WTC11 (cell line): ENCODE data around the gene CDH20. TPM values are rescaled to one million over a fixed set of nuclear protein-coding genes. Genes with fewer than 3 reads are reported as not detected.
"Not testable (repeated sequence)": the region's sequence is repeated elsewhere in the genome, so short reads cannot be mapped to it uniquely, and the experiment has no call there.

Experiments used
- ATAC-seq: fragments of 200-7000 bp; cut with Tn5 transposase; 2 replicates; pipeline ENCODE4 v1.10.0; 2021; ENCODE audit warnings: mild to moderate bottlenecking, moderate library complexity
- CTCF ChIA-PET: fragments of 300-600 bp; sonication (Branson Sonifier 250); formaldehyde crosslinking; loops from one replicate; lab custom pipeline; 2021; ENCODE audit warnings: antibody characterized with exemption; lab: Charles Lee
- POLR2A ChIA-PET: fragments of 350-600 bp; sonication (Branson Sonifier 250); formaldehyde crosslinking; loops from one replicate; lab custom pipeline; 2021; ENCODE audit warnings: antibody characterized with exemption; lab: Charles Lee
- DNase-seq: peaks from one replicate; pipeline ENCODE4 v3.0.0; 2021; ENCODE audit warnings: low spot score
- H3K27ac Mint-ChIP-seq: 2 replicates; pipeline ENCODE4 v1.8.0; 2021; ENCODE audit warnings: mixed read lengths
- H3K27me3 Mint-ChIP-seq: 2 replicates; pipeline ENCODE4 v1.8.0; 2021; ENCODE audit warnings: low read depth, mild to moderate bottlenecking, moderate library complexity, mixed read lengths
- H3K36me3 Mint-ChIP-seq: 2 replicates; pipeline ENCODE4 v1.8.0; 2021; ENCODE audit warnings: mixed read lengths
- H3K4me1 Mint-ChIP-seq: 2 replicates; pipeline ENCODE4 v1.8.0; 2022; ENCODE audit warnings: mixed read lengths
- H3K4me3 Mint-ChIP-seq: 2 replicates; pipeline ENCODE4 v1.8.0; 2021; ENCODE audit warnings: mild to moderate bottlenecking, moderate library complexity, mixed read lengths
- H3K9me3 Mint-ChIP-seq: 2 replicates; pipeline ENCODE4 v1.8.0; 2021; ENCODE audit warnings: mixed read lengths
- ATF1 ChIP-seq: sonication (generic); formaldehyde crosslinking; IDR thresholded peaks from 2 replicates; pipeline ENCODE4 v1.8.1; 2023; ENCODE audit warnings: mild to moderate bottlenecking, moderate library complexity, missing genetic modification reagents
- CREB1 ChIP-seq: sonication (generic); formaldehyde crosslinking; IDR thresholded peaks from 2 replicates; pipeline ENCODE4 v1.8.0; 2023; ENCODE audit warnings: mild to moderate bottlenecking, missing genetic modification reagents
- CTCF ChIP-seq: fragments of 200-600 bp; IDR thresholded peaks from 2 replicates; pipeline ENCODE4 v1.8.0; 2022; ENCODE audit warnings: antibody characterized with exemption
- E2F1 ChIP-seq: sonication (generic); formaldehyde crosslinking; IDR thresholded peaks from 2 replicates; pipeline ENCODE4 v1.8.0; 2022; ENCODE audit warnings: mild to moderate bottlenecking, missing genetic modification reagents
- IRF2 ChIP-seq: sonication (generic); formaldehyde crosslinking; IDR thresholded peaks from 2 replicates; pipeline ENCODE4 v1.8.0; 2022; ENCODE audit warnings: low read depth, missing genetic modification reagents, borderline replicate concordance
- MXD4 ChIP-seq: fragments of 250-450 bp; sonication (Bioruptor Pico); IDR thresholded peaks from 2 replicates; pipeline ENCODE4 v1.8.0; 2021; ENCODE audit warnings: mild to moderate bottlenecking, moderate library complexity, borderline replicate concordance
- SMAD3 ChIP-seq: sonication (generic); formaldehyde crosslinking; IDR thresholded peaks from 2 replicates; pipeline ENCODE4 v1.8.0; 2022; ENCODE audit warnings: missing genetic modification reagents, mild to moderate bottlenecking, borderline replicate concordance
- SP1 ChIP-seq: sonication (generic); formaldehyde crosslinking; conservative IDR thresholded peaks from 2 replicates; pipeline ENCODE4 v1.8.1; 2022; ENCODE audit warnings: missing genetic modification reagents
- ZNF281 ChIP-seq: sonication (generic); formaldehyde crosslinking; IDR thresholded peaks from 2 replicates; pipeline ENCODE4 v1.8.0; 2023; ENCODE audit warnings: mild to moderate bottlenecking, missing genetic modification reagents
- ZNF423 ChIP-seq: fragments of 250-450 bp; sonication (Bioruptor Pico); IDR thresholded peaks from 2 replicates; pipeline ENCODE4 v2.1.2; 2022; ENCODE audit warnings: mild to moderate bottlenecking, moderate library complexity
- total RNA-seq: library from RNA; stranded (reverse); gene quantifications from 3 replicates; pipeline ENCODE4 v1.2.3, GENCODE V29; 2021
- TF ChIP-seq, protein P1 (sequence below): fragments of 250-450 bp; sonication (Bioruptor Pico); IDR thresholded peaks from 2 replicates; pipeline ENCODE4 v1.8.0; 2021; ENCODE audit warnings: mild to moderate bottlenecking
- TF ChIP-seq, protein P2 (sequence below): sonication (generic); formaldehyde crosslinking; IDR thresholded peaks from 2 replicates; pipeline ENCODE4 v1.8.1; 2023; ENCODE audit warnings: mild to moderate bottlenecking, missing genetic modification reagents
- TF ChIP-seq, protein P3 (sequence below): sonication (generic); formaldehyde crosslinking; IDR thresholded peaks from 2 replicates; pipeline ENCODE4 v1.8.1; 2022; ENCODE audit warnings: low read depth, mild to moderate bottlenecking, moderate library complexity, missing genetic modification reagents, borderline replicate concordance
- TF ChIP-seq, protein P4 (sequence below): fragments of 250-450 bp; sonication (Bioruptor Pico); conservative IDR thresholded peaks from 2 replicates; pipeline ENCODE4 v1.9.0; 2021; ENCODE audit warnings: mild to moderate bottlenecking
- TF ChIP-seq, protein P5 (sequence below): sonication (generic); formaldehyde crosslinking; IDR thresholded peaks from 2 replicates; pipeline ENCODE4 v1.8.0; 2022; ENCODE audit warnings: mild to moderate bottlenecking, missing genetic modification reagents
- TF ChIP-seq, protein P6 (sequence below): fragments of 250-450 bp; sonication (Bioruptor Pico); IDR thresholded peaks from 2 replicates; pipeline ENCODE4 v2.1.2; 2022; ENCODE audit warnings: mild to moderate bottlenecking, moderate library complexity

Gene CDH20
- total RNA-seq, 1 experiment from 2014 or later = 0.39 TPM

DNA sequence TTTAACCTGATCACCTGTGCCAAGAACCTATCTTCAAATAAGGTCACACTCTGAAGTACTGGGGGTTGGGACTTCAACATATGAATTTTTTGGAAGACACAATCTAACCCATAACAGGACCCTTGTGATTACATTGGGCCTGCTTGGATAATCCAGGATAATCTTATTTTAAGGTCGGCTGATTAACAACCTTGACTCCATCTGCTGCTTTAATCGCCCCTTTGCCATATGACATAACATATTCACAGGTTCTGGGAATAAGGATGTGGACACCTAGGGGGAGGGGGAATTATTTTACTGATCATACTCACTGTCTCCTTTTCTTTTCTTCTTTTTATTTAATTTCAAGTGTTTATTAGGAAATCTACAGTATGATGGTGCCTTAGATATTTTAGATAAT, 34.8 kb downstream of the CDH20 start (continued):
- TF ChIP-seq, protein P1, sequence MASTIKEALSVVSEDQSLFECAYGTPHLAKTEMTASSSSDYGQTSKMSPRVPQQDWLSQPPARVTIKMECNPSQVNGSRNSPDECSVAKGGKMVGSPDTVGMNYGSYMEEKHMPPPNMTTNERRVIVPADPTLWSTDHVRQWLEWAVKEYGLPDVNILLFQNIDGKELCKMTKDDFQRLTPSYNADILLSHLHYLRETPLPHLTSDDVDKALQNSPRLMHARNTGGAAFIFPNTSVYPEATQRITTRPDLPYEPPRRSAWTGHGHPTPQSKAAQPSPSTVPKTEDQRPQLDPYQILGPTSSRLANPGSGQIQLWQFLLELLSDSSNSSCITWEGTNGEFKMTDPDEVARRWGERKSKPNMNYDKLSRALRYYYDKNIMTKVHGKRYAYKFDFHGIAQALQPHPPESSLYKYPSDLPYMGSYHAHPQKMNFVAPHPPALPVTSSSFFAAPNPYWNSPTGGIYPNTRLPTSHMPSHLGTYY = no peak

- H3K9me3 Mint-ChIP-seq, ATAC-seq, CTCF ChIA-PET, H3K4me3 Mint-ChIP-seq, H3K36me3 Mint-ChIP-seq, H3K27ac Mint-ChIP-seq, POLR2A ChIA-PET, H3K4me1 Mint-ChIP-seq, DNase-seq, H3K27me3 Mint-ChIP-seq: not testable (repeated sequence)
Measured at GRCh38 chr18:61369671-61370070, 36.4 kb downstream of the CDH20 start.

GRCh38 chr18:61371111-61371510, 37.9 kb downstream of the CDH20 start:
- no peaks in the 10 kb centered on the region for H3K36me3 Mint-ChIP-seq
- H3K4me1 Mint-ChIP-seq = no peaks in the 10 kb centered on the region
- no peak overlapping the region for H3K4me3 Mint-ChIP-seq
- no peaks in the 10 kb centered on the region for H3K27me3 Mint-ChIP-seq
- no peaks in the 10 kb centered on the region for H3K9me3 Mint-ChIP-seq
- ATAC-seq (no peak), DNase-seq (no peak)
- TF ChIP-seq SMAD3 (CRISPR knock-in tag) (no peak), ZNF281 (no peak), CTCF (no peak), E2F1 (CRISPR knock-in tag) (no peak), ATF1 (CRISPR knock-in tag) (no peak)
- TF ChIP-seq, protein P2, sequence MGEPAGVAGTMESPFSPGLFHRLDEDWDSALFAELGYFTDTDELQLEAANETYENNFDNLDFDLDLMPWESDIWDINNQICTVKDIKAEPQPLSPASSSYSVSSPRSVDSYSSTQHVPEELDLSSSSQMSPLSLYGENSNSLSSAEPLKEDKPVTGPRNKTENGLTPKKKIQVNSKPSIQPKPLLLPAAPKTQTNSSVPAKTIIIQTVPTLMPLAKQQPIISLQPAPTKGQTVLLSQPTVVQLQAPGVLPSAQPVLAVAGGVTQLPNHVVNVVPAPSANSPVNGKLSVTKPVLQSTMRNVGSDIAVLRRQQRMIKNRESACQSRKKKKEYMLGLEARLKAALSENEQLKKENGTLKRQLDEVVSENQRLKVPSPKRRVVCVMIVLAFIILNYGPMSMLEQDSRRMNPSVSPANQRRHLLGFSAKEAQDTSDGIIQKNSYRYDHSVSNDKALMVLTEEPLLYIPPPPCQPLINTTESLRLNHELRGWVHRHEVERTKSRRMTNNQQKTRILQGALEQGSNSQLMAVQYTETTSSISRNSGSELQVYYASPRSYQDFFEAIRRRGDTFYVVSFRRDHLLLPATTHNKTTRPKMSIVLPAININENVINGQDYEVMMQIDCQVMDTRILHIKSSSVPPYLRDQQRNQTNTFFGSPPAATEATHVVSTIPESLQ (CRISPR knock-in tag) = no peak
- TF ChIP-seq, protein P3, sequence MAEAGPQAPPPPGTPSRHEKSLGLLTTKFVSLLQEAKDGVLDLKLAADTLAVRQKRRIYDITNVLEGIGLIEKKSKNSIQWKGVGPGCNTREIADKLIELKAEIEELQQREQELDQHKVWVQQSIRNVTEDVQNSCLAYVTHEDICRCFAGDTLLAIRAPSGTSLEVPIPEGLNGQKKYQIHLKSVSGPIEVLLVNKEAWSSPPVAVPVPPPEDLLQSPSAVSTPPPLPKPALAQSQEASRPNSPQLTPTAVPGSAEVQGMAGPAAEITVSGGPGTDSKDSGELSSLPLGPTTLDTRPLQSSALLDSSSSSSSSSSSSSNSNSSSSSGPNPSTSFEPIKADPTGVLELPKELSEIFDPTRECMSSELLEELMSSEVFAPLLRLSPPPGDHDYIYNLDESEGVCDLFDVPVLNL (CRISPR knock-in tag) = no peak
- TF ChIP-seq, all 79 proteins: peak for 0
- no peak overlapping the region for H3K27ac Mint-ChIP-seq
- POLR2A ChIA-PET = no interaction called here
- CTCF ChIA-PET = no interaction called here

DNA sequence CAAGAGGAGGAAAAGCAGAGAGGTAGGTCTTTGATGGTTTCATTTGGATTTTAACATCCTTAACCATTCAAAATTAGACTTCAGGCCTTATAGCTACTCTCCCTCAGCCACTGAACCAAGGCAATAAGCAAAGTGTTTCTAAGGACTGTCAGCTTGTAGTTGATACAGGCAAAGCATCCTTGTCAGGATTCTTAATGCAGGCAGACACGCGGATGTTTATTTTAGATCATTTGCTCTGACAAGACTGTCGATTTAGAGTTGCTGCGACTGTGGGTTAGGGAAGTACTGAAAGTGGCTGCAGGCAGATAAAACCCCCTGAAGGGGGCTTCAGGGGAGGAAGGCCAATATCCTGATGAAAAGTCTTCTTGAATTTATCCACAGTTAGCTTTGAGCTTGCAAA, 46.6 kb downstream of the CDH20 start:
- H3K9me3 Mint-ChIP-seq = no peaks in the 10 kb centered on the region
- ChIA-PET POLR2A (no interaction called here), CTCF (interaction anchor here (0.7 kb wide), 1 partner anchor 46 kb away, joined by 3 read pairs; no protein-coding TSS in a partner anchor)
- ATAC-seq (no peak), DNase-seq (no peak)
- H3K36me3 Mint-ChIP-seq = no peaks in the 10 kb centered on the region
- no peaks in the 10 kb centered on the region for H3K4me1 Mint-ChIP-seq
- no peaks in the 10 kb centered on the region for H3K27me3 Mint-ChIP-seq
- H3K27ac Mint-ChIP-seq = no peak overlapping the region
- no peak overlapping the region for H3K4me3 Mint-ChIP-seq
- TF ChIP-seq, protein P4, sequence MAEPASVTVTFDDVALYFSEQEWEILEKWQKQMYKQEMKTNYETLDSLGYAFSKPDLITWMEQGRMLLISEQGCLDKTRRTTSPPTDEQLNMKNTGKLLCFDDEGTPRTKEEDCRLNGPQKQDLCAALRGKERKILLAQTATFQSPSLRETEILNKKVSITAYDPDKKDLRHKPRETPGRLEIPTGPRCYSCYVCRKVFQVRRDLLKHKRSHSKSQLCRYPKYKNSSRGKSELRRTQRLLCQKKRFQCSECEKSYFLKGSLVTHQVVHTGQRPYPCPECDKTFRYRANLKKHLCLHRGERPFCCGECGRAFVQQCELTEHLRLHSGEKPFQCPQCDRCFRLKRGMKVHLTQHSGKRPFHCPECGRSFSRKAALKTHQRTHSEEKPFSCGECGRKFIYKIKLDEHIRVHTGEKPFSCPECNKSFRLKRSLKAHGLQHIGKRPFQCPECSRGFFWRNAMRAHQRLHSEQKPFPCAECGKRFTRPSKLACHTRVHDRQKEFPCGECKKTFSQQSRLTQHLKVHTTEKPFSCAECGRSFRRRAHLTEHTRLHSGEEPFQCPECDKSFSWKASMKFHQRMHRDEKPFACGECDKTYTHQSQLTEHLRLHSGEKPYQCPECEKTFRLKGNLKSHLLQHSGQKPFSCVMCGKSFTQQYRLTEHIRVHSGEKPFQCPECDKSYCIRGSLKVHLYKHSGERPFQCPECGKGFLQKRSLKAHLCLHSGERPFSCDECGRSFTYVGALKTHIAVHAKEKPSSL (CRISPR knock-in tag) = no peak
- TF ChIP-seq, protein P5, sequence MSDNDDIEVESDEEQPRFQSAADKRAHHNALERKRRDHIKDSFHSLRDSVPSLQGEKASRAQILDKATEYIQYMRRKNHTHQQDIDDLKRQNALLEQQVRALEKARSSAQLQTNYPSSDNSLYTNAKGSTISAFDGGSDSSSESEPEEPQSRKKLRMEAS (CRISPR knock-in tag) = no peak
- no peak for TF ChIP-seq IRF2 (CRISPR knock-in tag)
- TF ChIP-seq, protein P6, sequence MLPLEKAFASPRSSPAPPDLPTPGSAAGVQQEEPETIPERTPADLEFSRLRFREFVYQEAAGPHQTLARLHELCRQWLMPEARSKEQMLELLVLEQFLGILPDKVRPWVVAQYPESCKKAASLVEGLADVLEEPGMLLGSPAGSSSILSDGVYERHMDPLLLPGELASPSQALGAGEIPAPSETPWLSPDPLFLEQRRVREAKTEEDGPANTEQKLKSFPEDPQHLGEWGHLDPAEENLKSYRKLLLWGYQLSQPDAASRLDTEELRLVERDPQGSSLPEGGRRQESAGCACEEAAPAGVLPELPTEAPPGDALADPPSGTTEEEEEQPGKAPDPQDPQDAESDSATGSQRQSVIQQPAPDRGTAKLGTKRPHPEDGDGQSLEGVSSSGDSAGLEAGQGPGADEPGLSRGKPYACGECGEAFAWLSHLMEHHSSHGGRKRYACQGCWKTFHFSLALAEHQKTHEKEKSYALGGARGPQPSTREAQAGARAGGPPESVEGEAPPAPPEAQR = no peak
- no peak for TF ChIP-seq ZNF423
- no peak for TF ChIP-seq SP1 (CRISPR knock-in tag)
- TF ChIP-seq MXD4 = no peak
- TF ChIP-seq CREB1 (CRISPR knock-in tag) = no peak
